IgD-negative memory B cell (primary cell): ENCODE results near the gene ECM2. TPM values are rescaled to one million over a fixed set of nuclear protein-coding genes. Genes with fewer than 3 reads are reported as not detected.
"Not testable (repeated sequence)": the region's sequence is repeated elsewhere in the genome, so short reads cannot be mapped to it uniquely, and the experiment has no call there.

Experiments
- H3K27ac Mint-ChIP-seq, 3 donors: one replicate each; pipeline ENCODE4 v1.8.0; 2020 to 2022; ENCODE audit warnings: mild to moderate bottlenecking in 3 of 3, mixed read lengths in 3 of 3, moderate library complexity in 1 of 3
- H3K27me3 Mint-ChIP-seq: one replicate; pipeline ENCODE4 v1.8.0; 2021; ENCODE audit warnings: mixed read lengths
- H3K36me3 Mint-ChIP-seq: one replicate; pipeline ENCODE4 v1.8.0; 2020; ENCODE audit warnings: mild to moderate bottlenecking, mixed read lengths
- H3K4me1 Mint-ChIP-seq, 3 donors: one replicate each; pipeline ENCODE4 v1.8.0; 2020 to 2022; ENCODE audit warnings: mixed read lengths in 3 of 3, mild to moderate bottlenecking in 1 of 3
- H3K4me3 Mint-ChIP-seq, 4 donors: one replicate each; pipeline ENCODE4 v1.8.0; 2020 to 2022; ENCODE audit warnings: mild to moderate bottlenecking in 4 of 4, mixed read lengths in 4 of 4, moderate library complexity in 3 of 4
- H3K9me3 Mint-ChIP-seq, 3 donors: one replicate each; pipeline ENCODE4 v1.8.0; 2020 to 2021; ENCODE audit warnings: mixed read lengths in 3 of 3, mild to moderate bottlenecking in 1 of 3
- polyA plus RNA-seq: library from polyadenylated mRNA; unstranded; fragments of 300-500 nt; fragmentation: Illumina TruSeq; gene quantifications from one replicate; pipeline ENCODE4 v1.2.3, GENCODE V29; 2021

ECM2 gene
- polyA plus RNA-seq = not detected

DNA sequence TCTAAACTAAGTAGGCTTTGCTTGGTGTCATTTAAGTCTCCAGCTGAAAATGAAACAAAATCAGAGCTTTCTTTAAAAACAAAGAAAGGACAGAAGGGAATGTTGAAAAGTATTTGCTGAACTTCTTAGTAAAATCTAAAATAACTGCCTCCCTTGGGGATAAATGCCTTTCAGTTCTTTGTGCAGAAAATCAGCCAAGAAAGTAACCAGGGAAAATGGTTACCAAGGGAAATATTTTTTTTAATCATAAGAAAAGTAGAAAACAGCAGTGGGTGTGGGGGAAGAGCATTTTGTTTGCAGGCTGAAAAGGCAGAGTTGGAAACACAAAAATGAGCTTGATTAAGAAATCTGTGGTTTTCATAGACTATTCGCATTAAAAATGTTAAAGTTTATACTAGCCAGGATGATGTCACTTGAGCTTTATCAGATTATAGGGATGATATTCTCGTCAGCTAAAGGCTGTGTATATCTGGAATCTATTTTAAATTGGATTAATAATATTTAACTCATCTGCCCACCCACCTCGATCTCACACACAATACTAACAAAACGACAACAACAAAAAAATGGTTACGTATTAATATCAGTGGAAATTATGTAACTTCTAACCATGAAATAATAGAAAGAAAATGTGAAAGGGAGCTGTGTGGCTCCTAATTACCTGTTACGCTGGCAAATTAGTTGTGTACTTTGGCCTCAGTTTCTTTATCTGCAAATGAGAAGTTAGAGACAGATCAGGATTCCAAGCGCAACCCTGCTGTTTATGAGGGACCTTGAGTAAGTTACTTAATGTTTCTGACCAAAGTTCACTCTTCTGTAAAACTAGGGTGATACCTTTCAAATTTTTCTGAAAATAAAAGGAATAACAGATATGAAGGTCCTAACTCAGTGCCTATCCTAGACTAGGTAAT is at the start of gene ECM2:
Gene ECM2, minus strand, starts transcription at position 51 of the 911 bp plus-strand sequence. CDS start 13,124 bp downstream, outside the sequence.
- Mint-ChIP-seq H3K9me3 (peaks cover 2 to 5% (median 3%) of the 10 kb centered on the region in 3 donors), H3K27ac (no peak within 1 kb of the TSS), H3K4me3 (peak within 1 kb of the TSS in 2 of 4 donors; percentile 49 to 81), H3K27me3 (no peaks in the 10 kb centered on the region), H3K4me1 (peaks cover 6 to 10% (median 7%) of the 10 kb centered on the region in 3 donors), H3K36me3 (no peaks in the 10 kb centered on the region)

- H3K4me3 Mint-ChIP-seq = no peak overlapping the region
- no peaks in the 10 kb centered on the region for H3K27me3 Mint-ChIP-seq
- no peaks in the 10 kb centered on the region for H3K4me1 Mint-ChIP-seq
- H3K36me3 Mint-ChIP-seq = peaks cover 4% of the 10 kb centered on the region
- no peak overlapping the region for H3K27ac Mint-ChIP-seq
- peaks cover 0 to 5% (median 3%) of the 10 kb centered on the region in 3 donors for H3K9me3 Mint-ChIP-seq
Observed at GRCh38 chr9:92576175-92576574, 40.4 kb upstream of the ECM2 start.

- H3K36me3 Mint-ChIP-seq, H3K4me1 Mint-ChIP-seq, H3K27ac Mint-ChIP-seq, H3K4me3 Mint-ChIP-seq, H3K27me3 Mint-ChIP-seq, H3K9me3 Mint-ChIP-seq: not testable (repeated sequence)
Observed at GRCh38 chr9:92573612-92574011, 37.8 kb upstream of the ECM2 start.

GRCh38 chr9:92571871-92572270 is 36.1 kb upstream of the ECM2 start:
- not testable (repeated sequence) for H3K27ac Mint-ChIP-seq, H3K27me3 Mint-ChIP-seq, H3K4me1 Mint-ChIP-seq, H3K9me3 Mint-ChIP-seq, H3K36me3 Mint-ChIP-seq
- peak overlapping the region in 1 of 4 donors; percentile 2 for H3K4me3 Mint-ChIP-seq

- H3K4me3 Mint-ChIP-seq = no peak overlapping the region
- no peaks in the 10 kb centered on the region for H3K36me3 Mint-ChIP-seq
Observed at GRCh38 chr9:92564982-92565381, 29.2 kb upstream of the ECM2 start.

DNA sequence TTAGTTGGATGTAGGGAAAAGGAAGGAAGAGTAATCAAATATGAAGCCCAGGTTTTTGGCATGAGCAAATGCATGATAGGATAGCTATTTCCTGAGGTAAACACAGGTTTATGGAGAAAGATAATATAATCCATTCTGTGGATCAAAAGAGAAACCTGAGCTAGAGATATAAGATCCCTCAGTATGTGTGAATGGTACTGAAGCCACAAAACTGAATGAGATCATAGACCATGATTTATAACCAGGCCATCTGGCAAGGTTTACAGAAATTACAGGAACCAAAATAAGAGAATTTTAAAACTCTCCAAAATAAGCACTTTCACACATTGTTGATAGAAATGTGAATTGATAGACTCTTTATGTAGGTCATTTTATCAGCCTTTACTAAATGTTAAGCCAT is 28.7 kb upstream of the ECM2 start:
- no peaks in the 10 kb centered on the region for H3K36me3 Mint-ChIP-seq

More at GRCh38 chr9:92564982-92565381, 29.2 kb upstream of the ECM2 start:
- H3K9me3 Mint-ChIP-seq = peaks cover 3 to 14% (median 6%) of the 10 kb centered on the region in 3 donors
- H3K27me3 Mint-ChIP-seq = no peaks in the 10 kb centered on the region
- H3K27ac Mint-ChIP-seq = no peak overlapping the region
- no peaks in the 10 kb centered on the region for H3K4me1 Mint-ChIP-seq

GRCh38 chr9:92563116-92564100 is 27.6 kb upstream of the ECM2 start:
- Mint-ChIP-seq H3K27me3 (no peaks in the 10 kb centered on the region), H3K36me3 (no peaks in the 10 kb centered on the region), H3K4me1 (no peaks in the 10 kb centered on the region), H3K9me3 (peaks cover 3 to 14% (median 6%) of the 10 kb centered on the region in 3 donors), H3K27ac (no peak overlapping the region), H3K4me3 (no peak overlapping the region)

More for the DNA sequence above, 28.7 kb upstream of the ECM2 start:
- H3K27ac Mint-ChIP-seq = no peak overlapping the region
- peaks cover 3 to 14% (median 6%) of the 10 kb centered on the region in 3 donors for H3K9me3 Mint-ChIP-seq
- H3K4me1 Mint-ChIP-seq = no peaks in the 10 kb centered on the region
- no peak overlapping the region for H3K4me3 Mint-ChIP-seq
- H3K27me3 Mint-ChIP-seq = no peaks in the 10 kb centered on the region

DNA sequence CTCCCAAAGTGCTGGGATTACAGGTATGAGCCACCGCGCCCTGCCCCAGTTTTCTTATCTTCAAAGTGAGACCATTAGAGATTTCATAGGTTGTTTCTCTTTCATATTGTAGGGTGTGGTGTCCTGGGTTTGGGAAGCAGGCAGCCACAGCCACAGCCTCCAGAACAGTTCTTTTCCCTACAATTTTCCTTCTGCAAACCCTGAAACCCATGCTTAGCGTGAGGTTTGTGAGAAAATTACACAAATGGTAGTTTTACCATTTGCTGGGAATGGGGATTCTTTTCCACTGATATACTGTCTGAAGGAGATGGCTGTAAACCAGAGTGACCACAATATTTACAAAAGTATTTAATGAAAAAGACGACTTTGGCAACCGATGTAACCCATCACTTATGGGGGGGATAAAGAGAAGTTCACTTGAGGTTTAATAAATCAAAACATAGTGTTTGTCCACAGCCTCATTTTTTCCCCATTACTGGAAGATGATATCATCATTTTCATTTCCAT is 26.7 kb upstream of the ECM2 start:
- no peaks in the 10 kb centered on the region for H3K36me3 Mint-ChIP-seq
- H3K27ac Mint-ChIP-seq = no peak overlapping the region
- H3K4me1 Mint-ChIP-seq = no peaks in the 10 kb centered on the region
- no peaks in the 10 kb centered on the region for H3K27me3 Mint-ChIP-seq
- peaks cover 3 to 14% (median 3%) of the 10 kb centered on the region in 3 donors for H3K9me3 Mint-ChIP-seq
- H3K4me3 Mint-ChIP-seq = no peak overlapping the region

GRCh38 chr9:92561374-92562330 is 25.9 kb upstream of the ECM2 start:
- no peak overlapping the region for H3K4me3 Mint-ChIP-seq
- no peaks in the 10 kb centered on the region for H3K4me1 Mint-ChIP-seq
- no peak overlapping the region for H3K27ac Mint-ChIP-seq
- no peaks in the 10 kb centered on the region for H3K36me3 Mint-ChIP-seq
- H3K9me3 Mint-ChIP-seq = peaks cover 2 to 8% (median 3%) of the 10 kb centered on the region in 3 donors
- no peaks in the 10 kb centered on the region for H3K27me3 Mint-ChIP-seq

GRCh38 chr9:92558612-92559374 is 23.0 kb upstream of the ECM2 start:
- Mint-ChIP-seq H3K4me3 (no peak overlapping the region), H3K9me3 (no peaks in the 10 kb centered on the region), H3K27me3 (no peaks in the 10 kb centered on the region), H3K36me3 (peaks cover 2% of the 10 kb centered on the region), H3K27ac (no peak overlapping the region), H3K4me1 (no peaks in the 10 kb centered on the region)

GRCh38 chr9:92550765-92551164 is 15.0 kb upstream of the ECM2 start:
- Mint-ChIP-seq H3K4me3 (no peak overlapping the region), H3K4me1 (no peaks in the 10 kb centered on the region), H3K27me3 (no peaks in the 10 kb centered on the region), H3K27ac (no peak overlapping the region), H3K9me3 (no peaks in the 10 kb centered on the region), H3K36me3 (peaks cover 2% of the 10 kb centered on the region)

GRCh38 chr9:92547356-92547755 is 11.6 kb upstream of the ECM2 start:
- no peaks in the 10 kb centered on the region for H3K27me3 Mint-ChIP-seq
- no peak overlapping the region for H3K27ac Mint-ChIP-seq
- H3K4me1 Mint-ChIP-seq = no peaks in the 10 kb centered on the region
- no peaks in the 10 kb centered on the region for H3K36me3 Mint-ChIP-seq
- H3K4me3 Mint-ChIP-seq = no peak overlapping the region
- H3K9me3 Mint-ChIP-seq = no peaks in the 10 kb centered on the region

GRCh38 chr9:92545002-92545510 is 9.3 kb upstream of the ECM2 start:
- peaks cover 0 to 1% (median 0%) of the 10 kb centered on the region in 3 donors for H3K9me3 Mint-ChIP-seq
- no peaks in the 10 kb centered on the region for H3K4me1 Mint-ChIP-seq
- no peak overlapping the region for H3K27ac Mint-ChIP-seq
- no peaks in the 10 kb centered on the region for H3K36me3 Mint-ChIP-seq
- no peaks in the 10 kb centered on the region for H3K27me3 Mint-ChIP-seq
- no peak overlapping the region for H3K4me3 Mint-ChIP-seq
